Measurements from ENCODE around the gene JAG1.

DNA sequence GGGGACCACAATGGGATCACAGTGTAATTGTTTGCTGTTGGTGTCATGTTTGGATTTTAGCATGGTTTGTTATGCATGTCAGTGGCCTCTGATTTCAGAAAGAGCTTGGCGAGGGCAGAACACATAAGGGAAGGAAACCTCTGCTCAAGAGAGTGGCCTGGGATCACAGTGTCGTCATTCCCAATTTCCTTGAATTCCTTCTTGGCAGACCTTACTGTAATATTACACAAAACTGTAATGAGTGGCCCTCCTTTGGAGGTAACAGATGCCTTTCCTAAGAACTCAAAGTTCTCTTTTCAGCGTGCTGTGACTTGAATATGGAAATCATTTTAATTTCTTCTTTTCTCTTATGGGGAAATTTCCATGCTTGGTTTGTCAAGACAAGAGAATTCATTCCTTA lies 46.9 kb downstream of the JAG1 start:
- no peak for TF ChIP-seq EZH2phosphoT487 (IDR thresholded peaks at IDR 0.05; ENCODE audit: borderline replicate concordance, low read length)
- TF ChIP-seq, protein P1, sequence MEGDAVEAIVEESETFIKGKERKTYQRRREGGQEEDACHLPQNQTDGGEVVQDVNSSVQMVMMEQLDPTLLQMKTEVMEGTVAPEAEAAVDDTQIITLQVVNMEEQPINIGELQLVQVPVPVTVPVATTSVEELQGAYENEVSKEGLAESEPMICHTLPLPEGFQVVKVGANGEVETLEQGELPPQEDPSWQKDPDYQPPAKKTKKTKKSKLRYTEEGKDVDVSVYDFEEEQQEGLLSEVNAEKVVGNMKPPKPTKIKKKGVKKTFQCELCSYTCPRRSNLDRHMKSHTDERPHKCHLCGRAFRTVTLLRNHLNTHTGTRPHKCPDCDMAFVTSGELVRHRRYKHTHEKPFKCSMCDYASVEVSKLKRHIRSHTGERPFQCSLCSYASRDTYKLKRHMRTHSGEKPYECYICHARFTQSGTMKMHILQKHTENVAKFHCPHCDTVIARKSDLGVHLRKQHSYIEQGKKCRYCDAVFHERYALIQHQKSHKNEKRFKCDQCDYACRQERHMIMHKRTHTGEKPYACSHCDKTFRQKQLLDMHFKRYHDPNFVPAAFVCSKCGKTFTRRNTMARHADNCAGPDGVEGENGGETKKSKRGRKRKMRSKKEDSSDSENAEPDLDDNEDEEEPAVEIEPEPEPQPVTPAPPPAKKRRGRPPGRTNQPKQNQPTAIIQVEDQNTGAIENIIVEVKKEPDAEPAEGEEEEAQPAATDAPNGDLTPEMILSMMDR (conservative IDR thresholded peaks at IDR 0.05; ENCODE audit: low read depth, low read length), result no peak

All from PC-3 (cell line).